ENCODE results near the gene IPO11.

IPO11 gene

DNA sequence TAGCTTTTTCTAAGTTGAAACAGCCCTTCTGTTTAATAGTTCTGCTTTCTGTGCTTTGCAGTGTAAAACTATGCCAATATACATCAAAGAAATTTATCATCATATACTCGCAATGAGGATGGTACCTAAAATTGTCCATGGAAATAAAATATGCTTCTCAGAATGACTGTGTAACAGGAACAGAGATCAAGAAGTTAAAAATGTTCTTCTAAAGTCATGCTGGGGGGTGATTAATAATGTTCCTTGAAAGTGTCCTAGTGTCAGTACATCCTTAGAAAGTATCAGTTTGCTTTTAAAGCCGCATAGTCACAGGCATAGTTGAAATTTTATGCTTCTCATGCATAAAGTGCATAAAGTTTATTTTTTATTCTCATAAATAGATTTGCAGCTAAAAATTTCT lies 162.0 kb downstream of the IPO11 start:
- DNase-seq: no peak

- no peak for DNase-seq
Measured at GRCh38 chr5:62575066-62575465, 162.5 kb downstream of the IPO11 start.

GRCh38 chr5:62575489-62575888 lies 162.9 kb downstream of the IPO11 start:
- DNase-seq: no peak

DNA sequence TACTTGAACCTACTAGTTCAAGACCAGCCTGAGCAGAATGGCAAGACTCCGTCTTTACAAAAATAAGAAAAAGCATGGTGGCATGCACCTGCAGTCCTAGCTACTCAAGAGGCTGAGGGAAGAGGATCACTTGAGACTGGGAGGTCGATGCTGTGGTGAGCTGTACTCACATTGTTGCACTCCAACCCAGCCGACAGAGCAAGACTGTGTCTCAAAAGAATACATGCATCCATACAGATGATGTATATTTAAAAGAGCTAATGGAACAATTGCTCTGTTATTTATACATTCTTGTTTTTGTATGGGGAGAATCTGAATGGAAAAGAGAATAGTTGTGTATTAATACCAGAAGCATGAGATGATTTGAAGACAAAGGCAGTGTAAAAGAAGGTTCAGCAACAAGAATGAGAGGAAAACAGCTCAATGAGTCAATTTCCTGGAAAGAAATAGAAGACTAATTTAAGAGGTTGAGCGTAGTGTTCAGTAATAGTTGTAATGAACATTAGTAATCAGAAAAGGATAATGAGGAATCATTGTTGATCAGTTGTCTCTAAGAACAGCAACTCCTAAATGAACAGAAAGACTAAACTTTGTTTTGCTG lies 164.1 kb downstream of the IPO11 start:
- no peak for DNase-seq

DNA sequence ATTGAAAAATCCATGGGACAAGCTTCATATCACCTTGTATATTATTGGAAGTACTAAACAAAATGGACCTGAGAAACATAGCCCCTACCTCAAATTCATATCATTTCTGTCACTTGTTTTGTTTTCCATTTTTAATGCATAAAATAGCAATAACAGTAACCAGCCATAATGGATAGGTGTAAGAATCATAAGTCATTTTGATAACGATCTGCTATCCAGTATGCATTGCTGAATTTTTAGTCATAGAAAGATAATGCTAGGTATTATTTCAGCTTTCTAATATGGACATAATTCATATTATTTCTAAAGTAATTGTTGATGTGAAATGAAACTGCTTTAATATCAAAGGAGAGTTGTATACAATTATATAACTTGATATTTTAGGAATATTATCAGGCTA lies 164.9 kb downstream of the IPO11 start:
- DNase-seq: no peak

DNA sequence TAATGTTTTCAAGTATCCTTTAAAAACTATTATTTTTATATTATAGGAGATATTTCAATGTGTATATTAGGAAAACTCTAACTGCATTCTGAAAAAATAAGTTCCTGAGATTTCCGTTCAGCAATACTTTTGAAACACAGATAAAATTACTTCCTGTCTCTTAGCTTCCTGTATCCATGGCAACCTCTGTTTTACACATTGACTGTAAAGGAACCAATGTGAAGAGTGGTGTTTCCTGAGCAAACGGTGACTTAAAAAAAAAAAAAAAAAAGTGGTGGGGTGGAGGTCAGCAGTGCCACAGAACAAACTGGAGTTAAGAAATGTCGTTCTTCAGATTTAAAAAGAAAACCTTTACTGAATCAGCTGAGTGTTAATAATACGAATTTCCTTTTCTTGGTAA lies 166.0 kb downstream of the IPO11 start, which contains the start of gene LRRC70:
Gene LRRC70 (plus strand): TSS at position 280 of the 400 bp plus-strand sequence. CDS start 620 bp downstream, outside the sequence.
- peak; percentile 16 for DNase-seq

DNA sequence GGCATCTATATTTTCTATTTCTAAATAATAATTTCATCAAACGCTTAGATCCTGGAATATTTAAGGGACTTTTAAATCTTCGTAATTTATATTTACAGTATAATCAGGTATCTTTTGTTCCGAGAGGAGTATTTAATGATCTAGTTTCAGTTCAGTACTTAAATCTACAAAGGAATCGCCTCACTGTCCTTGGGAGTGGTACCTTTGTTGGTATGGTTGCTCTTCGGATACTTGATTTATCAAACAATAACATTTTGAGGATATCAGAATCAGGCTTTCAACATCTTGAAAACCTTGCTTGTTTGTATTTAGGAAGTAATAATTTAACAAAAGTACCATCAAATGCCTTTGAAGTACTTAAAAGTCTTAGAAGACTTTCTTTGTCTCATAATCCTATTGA lies 167.2 kb downstream of the IPO11 start:
- no peak for DNase-seq

- DNase-seq: no peak
Measured at GRCh38 chr5:62581836-62582597, 169.5 kb downstream of the IPO11 start.

GRCh38 chr5:62584391-62584790 lies 171.8 kb downstream of the IPO11 start:
- DNase-seq: no peak

DNA sequence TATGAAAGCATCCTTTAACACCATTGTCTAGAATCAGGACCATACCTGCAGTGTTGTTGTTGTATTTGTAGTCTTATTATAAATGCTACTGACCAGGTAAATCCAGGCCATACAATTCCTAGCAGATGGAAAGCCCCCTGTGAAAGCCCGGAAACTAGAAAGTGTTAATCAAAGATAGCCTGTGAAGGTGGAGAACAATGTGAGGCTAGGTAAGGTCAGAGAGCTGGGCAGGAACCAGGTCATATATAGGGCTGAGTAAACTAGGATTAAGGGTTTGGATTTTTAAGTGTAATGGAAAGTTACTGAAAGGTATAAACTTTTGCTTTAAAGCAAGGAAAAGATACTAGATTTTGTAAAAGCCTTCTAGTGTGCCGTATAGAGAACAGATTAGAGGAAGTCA lies 172.7 kb downstream of the IPO11 start:
- no peak for DNase-seq

DNA sequence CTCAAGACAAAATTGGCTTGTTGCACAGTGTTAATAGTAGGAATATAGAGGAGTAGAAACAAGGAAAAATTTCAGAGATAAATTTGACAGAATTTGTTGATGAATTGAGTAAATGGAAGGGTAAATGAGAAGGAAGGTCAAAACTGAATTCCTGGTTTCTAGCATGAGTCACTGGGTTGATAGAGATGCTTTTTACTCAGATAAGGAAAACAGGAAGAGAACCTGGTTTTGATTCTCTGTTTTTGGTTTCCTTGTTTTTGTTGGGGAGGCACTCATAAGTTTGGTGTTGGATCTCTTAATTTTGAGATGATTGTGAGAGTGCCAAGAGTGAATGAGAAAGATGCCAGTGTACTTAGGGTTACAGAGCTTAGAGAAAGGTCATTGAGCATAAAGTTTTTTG lies 173.2 kb downstream of the IPO11 start:
- DNase-seq: no peak

DNA sequence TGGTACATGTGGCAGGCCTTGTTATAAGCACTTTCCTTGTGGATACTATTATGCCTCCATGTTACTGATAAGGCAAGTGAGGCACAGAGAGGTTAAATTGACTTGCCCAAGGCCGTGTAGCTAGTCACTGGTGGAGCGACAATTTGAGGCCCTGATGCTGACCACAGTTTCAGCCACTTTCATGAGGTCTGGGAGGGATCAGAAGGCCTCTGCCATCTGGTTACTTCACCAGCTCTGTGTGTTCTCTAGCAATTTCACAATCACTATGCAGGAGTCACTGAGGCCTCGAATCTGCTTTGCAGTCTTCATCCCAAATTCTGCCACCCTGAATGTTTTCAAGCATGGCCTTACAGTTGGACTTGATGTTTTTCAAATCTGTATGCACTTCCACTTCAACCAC lies 175.2 kb downstream of the IPO11 start:
- no peak for DNase-seq

GRCh38 chr5:62588668-62589067 lies 176.1 kb downstream of the IPO11 start:
- no peak for DNase-seq

- no peak for DNase-seq
Measured at GRCh38 chr5:62589504-62589903, 176.9 kb downstream of the IPO11 start.

GRCh38 chr5:62590387-62590786 lies 177.8 kb downstream of the IPO11 start:
- no peak for DNase-seq

DNA sequence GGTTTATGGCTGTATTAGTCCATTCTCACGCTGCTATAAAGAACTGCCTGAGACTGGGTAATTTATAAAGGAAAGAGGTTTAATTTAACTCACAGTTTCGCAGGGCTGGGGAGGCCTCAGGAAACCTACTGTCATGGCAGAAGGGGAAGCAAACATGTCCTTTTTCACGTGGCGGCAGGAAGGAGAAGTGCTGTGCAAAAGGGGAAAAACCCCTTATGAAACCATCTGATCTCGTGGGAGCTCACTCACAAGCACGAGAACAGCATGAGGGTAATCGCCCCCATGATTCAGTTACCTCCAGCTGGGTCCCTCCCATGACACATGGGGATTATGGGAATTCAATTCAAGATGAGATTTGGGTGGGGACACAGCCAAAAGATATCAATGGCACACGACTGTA lies 180.0 kb downstream of the IPO11 start:
- no peak for DNase-seq

DNA sequence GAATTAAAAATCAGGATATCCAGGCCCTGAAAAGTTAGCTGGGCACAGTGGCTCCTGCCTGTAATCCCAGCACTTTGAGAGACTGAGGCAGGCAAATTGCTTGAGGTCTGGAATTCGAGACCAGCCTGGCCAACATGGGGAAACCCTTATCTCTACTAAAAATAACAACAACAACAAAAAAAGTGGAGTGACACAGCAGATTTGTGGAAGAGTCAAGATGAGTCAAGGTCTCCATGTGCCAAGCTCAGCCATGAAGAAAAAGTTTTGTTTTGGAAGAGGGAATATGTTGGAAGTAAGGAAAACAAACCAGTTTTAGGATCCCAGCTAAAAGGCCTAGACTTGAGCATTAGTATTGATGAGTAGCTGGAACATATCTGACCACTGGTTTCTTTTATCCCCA lies 180.8 kb downstream of the IPO11 start:
- no peak for DNase-seq

DNA sequence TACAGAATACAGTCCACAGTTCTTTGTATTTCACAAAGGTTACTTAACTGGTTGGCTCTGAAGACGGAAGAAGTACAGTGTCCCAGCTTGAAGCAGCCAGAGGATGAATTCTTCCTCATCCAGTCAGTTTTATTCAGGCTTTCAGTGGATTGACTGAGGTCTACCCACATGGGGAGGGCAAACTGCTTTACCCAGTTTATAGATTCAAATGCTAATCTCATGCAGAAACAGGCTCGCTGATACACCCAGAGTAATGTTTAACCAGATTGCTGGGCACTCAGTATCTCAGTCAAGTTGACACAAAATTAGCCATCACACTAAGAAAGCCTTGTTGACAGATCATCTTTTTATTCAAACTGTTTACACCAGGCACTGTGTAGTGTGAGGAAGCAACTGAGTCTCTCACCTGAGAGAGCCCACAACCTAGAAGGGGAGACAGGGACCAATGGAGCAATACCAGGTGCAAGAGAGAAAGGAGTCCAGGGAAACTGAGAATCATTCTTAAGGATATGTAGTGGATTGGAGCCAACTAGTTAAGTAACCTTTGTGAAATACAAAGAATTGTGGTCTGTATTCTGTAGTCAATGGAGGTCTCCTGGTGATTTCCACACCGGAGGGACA lies 181.9 kb downstream of the IPO11 start:
- DNase-seq: no peak

DNA sequence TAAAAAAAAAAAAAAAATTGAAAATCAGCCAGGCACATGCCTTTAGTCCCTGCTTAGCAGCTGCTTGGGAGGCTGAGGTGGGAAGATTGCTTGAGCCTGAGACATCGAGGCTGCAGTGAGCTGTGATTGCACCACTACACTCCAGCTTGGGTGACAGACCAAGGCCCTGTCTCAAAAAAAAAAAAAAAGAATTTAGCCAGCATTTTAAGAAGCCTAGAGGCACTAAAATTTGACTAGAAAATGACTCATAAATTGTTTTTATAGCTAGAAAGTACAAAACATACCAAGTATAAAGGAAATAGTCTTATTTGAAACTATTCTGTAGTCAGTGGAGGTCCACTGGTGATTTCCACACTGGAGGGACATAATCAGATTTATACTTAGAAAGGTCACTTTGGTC lies 183.5 kb downstream of the IPO11 start:
- DNase-seq: no peak

- DNase-seq: no peak
Measured at GRCh38 chr5:62596691-62597090, 184.1 kb downstream of the IPO11 start.

DNA sequence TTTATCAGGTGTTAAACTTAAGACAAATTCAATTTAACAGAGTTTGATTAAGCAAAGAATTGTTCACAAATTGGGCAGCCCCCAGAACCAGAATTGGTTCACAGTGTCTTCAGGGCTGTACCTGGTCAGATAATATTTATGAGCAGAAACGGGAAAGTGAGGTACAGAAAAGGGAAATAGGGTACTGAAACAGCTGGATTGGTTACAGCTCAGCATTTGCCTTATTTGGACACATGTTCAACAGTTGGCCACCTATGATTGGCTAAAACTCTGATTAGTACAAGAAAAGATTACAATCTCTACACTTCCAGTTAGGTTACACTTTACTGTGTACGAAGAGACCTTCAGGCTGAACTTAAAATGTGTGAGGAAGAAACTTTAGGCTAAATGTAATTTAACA lies 184.8 kb downstream of the IPO11 start:
- DNase-seq: no peak

DNA sequence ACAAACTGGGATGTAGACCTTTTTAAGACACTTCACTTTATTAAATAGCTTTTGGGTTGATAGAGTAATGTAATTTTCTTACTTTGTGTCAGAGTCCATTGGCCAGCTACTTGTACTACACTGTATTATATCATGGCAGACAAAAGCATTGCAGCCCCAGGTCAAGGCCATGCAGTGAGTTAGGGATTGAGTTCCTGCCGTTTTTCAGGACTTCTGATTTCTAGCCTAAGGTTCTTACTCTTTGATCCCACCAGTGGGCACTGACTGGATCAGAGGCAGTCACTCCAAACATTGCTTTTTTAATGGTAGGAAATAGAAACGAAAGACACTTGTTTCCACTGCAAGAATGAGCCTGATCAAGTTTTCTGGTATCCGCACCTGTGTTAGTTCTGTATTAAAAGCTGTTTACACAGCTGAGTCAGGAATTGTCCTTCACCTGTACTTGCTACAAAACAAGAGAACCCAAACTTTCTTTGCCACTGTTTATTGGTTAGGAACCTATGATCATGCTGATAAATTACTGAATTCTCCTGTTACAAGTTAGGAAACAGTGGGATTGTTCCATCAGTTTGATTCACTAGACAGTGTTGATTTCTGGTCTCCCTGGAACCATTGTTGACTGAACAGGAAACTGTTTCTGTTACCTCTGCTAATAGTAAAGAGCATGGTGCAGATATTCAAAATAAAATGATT lies 188.1 kb downstream of the IPO11 start:
- DNase-seq: no peak

GRCh38 chr5:62603934-62604333 lies 191.4 kb downstream of the IPO11 start:
- DNase-seq: no peak

- no peak for DNase-seq
Measured at GRCh38 chr5:62605638-62606037, 193.1 kb downstream of the IPO11 start.
